Mammary epithelial cell (primary cell): ENCODE results near the gene NR1D1.

Experiments
- EZH2 ChIP-seq: IDR thresholded peaks from 2 replicates; pipeline ENCODE4 v1.6.1; 2012; ENCODE audit warnings: low read length, inconsistent platforms, borderline replicate concordance
- TF ChIP-seq, protein P1 (sequence below), 2 donors: IDR thresholded peaks in 1 of 2; conservative IDR thresholded peaks in 1 of 2; 2 replicates each; pipeline ENCODE4 v1.5.1; 2011 to 2012; ENCODE audit warnings: inconsistent platforms in 2 of 2, low read length in 2 of 2, mild to moderate bottlenecking in 2 of 2, control low read depth in 1 of 2, low read depth in 1 of 2; ENCODE audit not compliant: insufficient read depth in 1 of 2; ENCODE audit errors: extremely low read depth in 1 of 2

DNA sequence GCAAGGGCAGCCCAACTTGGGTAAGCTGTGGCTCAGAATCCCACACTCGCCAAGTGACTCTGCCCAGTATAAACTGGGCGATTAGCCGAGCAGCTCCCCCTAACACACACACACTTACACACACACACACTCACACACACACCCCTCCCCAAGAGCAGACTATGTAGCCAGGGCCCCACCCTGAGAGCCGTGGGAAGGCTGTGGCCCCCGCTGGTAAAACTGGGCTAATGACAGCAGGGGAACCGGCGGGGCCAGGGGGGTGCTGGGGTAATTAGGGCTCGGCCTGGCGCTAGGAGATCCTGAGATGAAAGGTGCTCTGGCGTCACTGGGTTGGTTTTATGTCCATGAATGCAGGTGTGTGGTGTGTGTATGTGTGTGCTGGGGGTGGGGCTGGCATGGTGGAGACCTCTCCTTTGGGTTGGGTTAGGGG is 38.8 kb downstream of the NR1D1 start:
- TF ChIP-seq, protein P1, sequence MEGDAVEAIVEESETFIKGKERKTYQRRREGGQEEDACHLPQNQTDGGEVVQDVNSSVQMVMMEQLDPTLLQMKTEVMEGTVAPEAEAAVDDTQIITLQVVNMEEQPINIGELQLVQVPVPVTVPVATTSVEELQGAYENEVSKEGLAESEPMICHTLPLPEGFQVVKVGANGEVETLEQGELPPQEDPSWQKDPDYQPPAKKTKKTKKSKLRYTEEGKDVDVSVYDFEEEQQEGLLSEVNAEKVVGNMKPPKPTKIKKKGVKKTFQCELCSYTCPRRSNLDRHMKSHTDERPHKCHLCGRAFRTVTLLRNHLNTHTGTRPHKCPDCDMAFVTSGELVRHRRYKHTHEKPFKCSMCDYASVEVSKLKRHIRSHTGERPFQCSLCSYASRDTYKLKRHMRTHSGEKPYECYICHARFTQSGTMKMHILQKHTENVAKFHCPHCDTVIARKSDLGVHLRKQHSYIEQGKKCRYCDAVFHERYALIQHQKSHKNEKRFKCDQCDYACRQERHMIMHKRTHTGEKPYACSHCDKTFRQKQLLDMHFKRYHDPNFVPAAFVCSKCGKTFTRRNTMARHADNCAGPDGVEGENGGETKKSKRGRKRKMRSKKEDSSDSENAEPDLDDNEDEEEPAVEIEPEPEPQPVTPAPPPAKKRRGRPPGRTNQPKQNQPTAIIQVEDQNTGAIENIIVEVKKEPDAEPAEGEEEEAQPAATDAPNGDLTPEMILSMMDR (conservative IDR thresholded peaks at IDR 0.05 in 1 of 2, IDR thresholded peaks at IDR 0.05 in 1 of 2; ENCODE audit: extremely low read depth in 1 of 2, insufficient read depth in 1 of 2, low read depth in 1 of 2, low read length in 2 of 2) = no peak
- TF ChIP-seq EZH2 = no peak
